ENCODE measurements around the gene HOXB4. TPM values are rescaled to one million over a fixed set of nuclear protein-coding genes. Genes with fewer than 3 reads are reported as not detected.

Gene HOXB4
- total RNA-seq, 1 donor from 2014 or later: not detected

DNA sequence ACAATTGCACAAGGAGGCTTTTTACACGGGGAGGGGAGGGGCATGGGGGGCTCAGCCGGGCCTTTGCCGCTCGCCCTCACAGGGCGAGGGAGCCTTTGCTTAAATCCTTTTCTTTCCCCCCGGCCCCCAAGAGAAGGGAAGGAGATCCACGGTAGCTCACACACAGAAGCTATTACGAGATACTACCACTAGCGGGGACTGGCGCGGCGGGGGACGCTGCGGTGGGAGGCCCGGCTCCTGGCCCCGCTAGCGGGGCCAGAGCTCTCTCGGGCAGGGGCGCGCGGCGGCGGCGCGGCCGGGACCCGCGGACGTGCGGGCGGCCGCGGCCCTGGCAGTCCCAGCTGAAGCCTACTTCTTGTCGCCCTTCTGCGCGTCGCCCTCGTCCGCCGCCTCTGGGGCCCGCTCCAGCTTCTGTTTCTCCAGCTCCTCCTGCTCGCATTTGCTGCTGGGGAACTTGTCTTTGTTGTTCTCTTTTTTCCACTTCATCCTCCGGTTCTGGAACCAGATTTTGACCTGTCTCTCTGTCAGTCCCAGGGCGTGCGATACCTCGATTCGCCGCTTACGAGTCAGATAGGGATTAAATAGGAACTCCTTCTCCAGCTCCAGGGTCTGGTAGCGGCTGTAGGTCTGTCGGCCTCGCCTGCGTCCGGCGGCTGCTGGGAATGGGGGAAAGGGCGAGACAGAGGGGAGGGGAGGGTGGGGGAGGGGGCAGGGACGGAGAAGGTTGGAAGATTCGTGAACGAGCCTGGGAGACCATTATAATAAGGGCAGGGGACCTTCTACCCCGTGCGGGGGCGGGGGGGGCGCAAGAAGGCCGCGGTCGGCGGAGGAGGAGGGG lies 34.9 kb upstream of the HOXB4 start:
- no peak for DNase-seq (ENCODE audit: low spot score)
- Mint-ChIP-seq H3K36me3 (ENCODE audit: low read depth) (peaks cover 4% of the 10 kb centered on the region), H3K27ac (ENCODE audit: unreplicated experiment) (no peak overlapping the region), H3K27me3 (ENCODE audit: low read depth) (peaks cover 80% of the 10 kb centered on the region), H3K4me3 (ENCODE audit: unreplicated experiment) (peak overlapping the region; percentile 70), H3K9me3 (ENCODE audit: low read depth) (no peaks in the 10 kb centered on the region), H3K4me1 (ENCODE audit: low read depth) (peaks cover 9% of the 10 kb centered on the region)
- TF ChIP-seq, protein P1, sequence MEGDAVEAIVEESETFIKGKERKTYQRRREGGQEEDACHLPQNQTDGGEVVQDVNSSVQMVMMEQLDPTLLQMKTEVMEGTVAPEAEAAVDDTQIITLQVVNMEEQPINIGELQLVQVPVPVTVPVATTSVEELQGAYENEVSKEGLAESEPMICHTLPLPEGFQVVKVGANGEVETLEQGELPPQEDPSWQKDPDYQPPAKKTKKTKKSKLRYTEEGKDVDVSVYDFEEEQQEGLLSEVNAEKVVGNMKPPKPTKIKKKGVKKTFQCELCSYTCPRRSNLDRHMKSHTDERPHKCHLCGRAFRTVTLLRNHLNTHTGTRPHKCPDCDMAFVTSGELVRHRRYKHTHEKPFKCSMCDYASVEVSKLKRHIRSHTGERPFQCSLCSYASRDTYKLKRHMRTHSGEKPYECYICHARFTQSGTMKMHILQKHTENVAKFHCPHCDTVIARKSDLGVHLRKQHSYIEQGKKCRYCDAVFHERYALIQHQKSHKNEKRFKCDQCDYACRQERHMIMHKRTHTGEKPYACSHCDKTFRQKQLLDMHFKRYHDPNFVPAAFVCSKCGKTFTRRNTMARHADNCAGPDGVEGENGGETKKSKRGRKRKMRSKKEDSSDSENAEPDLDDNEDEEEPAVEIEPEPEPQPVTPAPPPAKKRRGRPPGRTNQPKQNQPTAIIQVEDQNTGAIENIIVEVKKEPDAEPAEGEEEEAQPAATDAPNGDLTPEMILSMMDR (IDR thresholded peaks at IDR 0.05): peak; percentile 51

DNA sequence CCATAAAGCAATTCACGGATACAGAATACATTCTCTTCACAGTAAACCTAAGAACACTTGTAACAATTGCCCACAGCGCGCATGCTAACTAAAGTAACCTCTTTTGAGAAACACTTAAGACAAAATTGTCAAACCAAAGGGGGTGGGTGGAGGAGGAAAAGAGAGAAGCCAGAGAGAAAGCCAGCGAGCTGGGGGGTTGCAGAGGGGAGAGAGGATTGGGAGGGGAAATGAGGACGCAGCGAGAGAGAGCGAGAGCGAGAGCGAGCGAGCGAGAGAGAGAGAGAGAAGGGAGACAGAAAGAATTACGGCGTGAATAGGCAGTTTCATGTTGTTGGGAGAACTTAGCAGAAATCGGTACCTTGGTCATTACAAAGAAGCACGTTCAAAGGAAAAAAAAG lies 34.3 kb upstream of the HOXB4 start:
- TF ChIP-seq, protein P1 (IDR thresholded peaks at IDR 0.05): no peak
- peak overlapping the region; percentile 27 for H3K4me3 Mint-ChIP-seq (ENCODE audit: unreplicated experiment)
- H3K9me3 Mint-ChIP-seq (ENCODE audit: low read depth): no peaks in the 10 kb centered on the region
- peaks cover 7% of the 10 kb centered on the region for H3K36me3 Mint-ChIP-seq (ENCODE audit: low read depth)
- peaks cover 9% of the 10 kb centered on the region for H3K4me1 Mint-ChIP-seq (ENCODE audit: low read depth)
- peaks cover 81% of the 10 kb centered on the region for H3K27me3 Mint-ChIP-seq (ENCODE audit: low read depth)
- no peak overlapping the region for H3K27ac Mint-ChIP-seq (ENCODE audit: unreplicated experiment)
- no peak for DNase-seq (ENCODE audit: low spot score)

DNA sequence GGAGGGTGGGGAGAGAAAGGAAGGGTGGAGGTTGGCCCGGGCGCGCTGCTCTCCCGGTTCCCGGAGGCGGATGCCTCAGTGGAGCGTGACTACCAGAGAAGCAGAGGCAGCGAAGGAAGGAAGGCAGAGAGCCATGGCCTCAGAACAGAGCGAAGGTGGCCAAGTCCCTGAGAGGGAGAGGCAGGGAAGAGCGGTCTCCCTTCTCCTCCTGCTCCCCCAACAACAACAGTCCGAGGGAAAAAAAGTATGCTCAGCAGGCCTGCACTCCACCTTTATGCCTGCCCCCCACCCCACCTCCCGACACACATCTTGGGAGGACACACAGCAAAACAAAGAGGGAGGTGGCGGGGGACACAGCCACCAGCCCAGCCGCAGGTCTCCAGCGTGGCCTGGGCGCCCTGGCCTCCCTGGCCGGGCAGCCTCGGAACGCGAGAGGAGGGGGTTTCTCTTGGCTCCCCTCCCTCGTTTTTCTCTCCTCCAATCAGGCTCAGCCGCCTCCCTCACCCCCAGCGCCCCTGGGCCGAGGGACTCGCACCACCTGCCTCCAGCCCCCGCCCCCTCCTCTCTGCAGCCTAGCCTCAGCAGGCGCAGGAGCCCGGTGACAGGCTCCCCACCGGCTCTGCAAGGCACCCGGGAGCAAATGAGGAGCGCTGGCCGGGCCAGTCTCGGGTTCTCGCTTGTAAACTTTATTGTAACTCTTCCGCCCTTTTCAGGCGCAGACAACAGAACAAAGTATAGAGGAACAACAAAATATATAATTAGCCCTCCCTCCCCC lies 33.7 kb upstream of the HOXB4 start:
- H3K4me1 Mint-ChIP-seq (ENCODE audit: low read depth): peaks cover 9% of the 10 kb centered on the region
- H3K4me3 Mint-ChIP-seq (ENCODE audit: unreplicated experiment): no peak overlapping the region
- TF ChIP-seq, protein P1 (IDR thresholded peaks at IDR 0.05): no peak
- H3K9me3 Mint-ChIP-seq (ENCODE audit: low read depth): no peaks in the 10 kb centered on the region
- H3K36me3 Mint-ChIP-seq (ENCODE audit: low read depth): peaks cover 7% of the 10 kb centered on the region
- DNase-seq (ENCODE audit: low spot score): no peak
- peaks cover 81% of the 10 kb centered on the region for H3K27me3 Mint-ChIP-seq (ENCODE audit: low read depth)
- H3K27ac Mint-ChIP-seq (ENCODE audit: unreplicated experiment): peak overlapping the region; percentile 22

DNA sequence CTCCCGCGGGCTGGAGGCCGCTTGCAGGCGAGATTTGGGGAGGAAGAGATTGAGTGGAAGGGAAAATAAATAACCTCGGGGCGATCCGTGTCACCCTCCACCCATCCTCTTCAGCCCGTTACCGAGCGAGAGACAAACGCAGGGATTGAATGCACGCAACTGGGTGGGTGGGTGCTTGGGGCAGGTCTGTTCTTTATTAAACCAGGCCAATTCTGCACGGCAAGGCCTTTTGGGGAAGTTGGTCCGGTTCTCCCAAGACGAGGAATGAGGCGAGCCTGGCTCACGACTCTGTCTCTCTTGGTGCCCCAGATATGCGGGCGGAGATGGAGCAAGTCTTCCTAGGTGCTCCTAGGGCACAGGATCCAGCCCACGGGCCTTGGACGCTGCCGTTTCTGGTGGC lies 33.1 kb upstream of the HOXB4 start:
- H3K4me3 Mint-ChIP-seq (ENCODE audit: unreplicated experiment): peak overlapping the region; percentile 22
- no peak overlapping the region for H3K27ac Mint-ChIP-seq (ENCODE audit: unreplicated experiment)
- peaks cover 7% of the 10 kb centered on the region for H3K36me3 Mint-ChIP-seq (ENCODE audit: low read depth)
- H3K27me3 Mint-ChIP-seq (ENCODE audit: low read depth): peaks cover 82% of the 10 kb centered on the region
- TF ChIP-seq, protein P1 (IDR thresholded peaks at IDR 0.05): no peak
- H3K9me3 Mint-ChIP-seq (ENCODE audit: low read depth): no peaks in the 10 kb centered on the region
- peaks cover 9% of the 10 kb centered on the region for H3K4me1 Mint-ChIP-seq (ENCODE audit: low read depth)
- no peak for DNase-seq (ENCODE audit: low spot score)

Data from chondrocyte (in vitro differentiated cells).